GM19238 (cell line): ENCODE results near the gene UBR7.

ENCODE experiments used
- DNase-seq: peaks from one replicate; pipeline ENCODE4 v3.0.0; 2011; ENCODE audit warnings: low spot score; ENCODE audit not compliant: insufficient read length

UBR7 gene

DNA sequence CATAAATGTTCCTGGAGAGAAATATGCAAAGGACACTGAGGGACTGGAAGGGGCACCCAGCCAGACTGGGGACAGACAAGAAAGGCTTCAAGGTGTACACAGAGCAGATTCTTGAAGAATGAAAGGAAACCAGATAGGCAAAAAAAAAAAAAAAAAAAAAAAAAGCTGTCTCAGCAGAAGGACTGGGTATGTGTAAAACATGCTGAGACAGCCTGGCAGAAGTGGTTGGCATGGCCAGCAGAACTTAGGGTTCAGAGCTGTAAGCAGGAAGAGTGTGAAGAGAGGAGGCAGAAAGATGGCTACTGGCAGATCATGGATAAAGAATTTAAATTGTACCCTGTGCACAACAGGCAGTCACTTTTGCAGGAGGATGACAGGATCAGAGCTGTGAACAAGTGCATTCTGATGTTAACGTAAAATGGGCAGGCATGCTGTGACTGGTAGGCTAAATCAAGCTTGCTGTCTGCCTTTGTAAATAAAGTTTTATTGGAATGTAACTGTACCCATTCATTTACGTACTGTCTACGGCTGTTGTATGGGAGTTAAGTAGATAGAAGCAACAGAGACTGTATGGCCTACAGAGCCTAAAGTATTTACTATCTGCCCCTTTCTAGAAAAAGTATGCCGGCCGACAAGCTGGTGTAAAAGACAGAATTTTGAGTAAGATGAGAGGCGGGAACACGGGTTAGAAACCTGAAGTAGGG, 42.2 kb downstream of the UBR7 start:
- no peak for DNase-seq

DNA sequence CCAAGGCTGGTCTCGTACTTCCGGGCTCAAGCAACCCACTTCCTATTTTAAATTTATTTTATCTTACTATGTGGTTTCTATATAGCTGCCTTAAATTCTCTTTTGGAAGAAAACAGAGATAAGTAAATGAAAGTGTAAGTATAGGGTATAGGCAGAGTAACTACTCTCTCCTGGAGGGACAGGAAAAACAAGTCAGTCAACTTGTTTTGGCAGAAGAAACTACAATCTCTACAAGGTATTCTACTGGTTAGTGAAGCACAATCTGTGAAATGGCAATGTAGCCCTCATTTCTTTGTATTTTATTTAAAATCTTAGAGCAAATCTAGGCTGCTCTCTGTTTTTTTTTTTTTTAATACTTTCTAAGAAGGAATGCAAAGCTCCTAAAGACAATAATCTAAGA, 55.4 kb downstream of the UBR7 start:
- no peak for DNase-seq

DNA sequence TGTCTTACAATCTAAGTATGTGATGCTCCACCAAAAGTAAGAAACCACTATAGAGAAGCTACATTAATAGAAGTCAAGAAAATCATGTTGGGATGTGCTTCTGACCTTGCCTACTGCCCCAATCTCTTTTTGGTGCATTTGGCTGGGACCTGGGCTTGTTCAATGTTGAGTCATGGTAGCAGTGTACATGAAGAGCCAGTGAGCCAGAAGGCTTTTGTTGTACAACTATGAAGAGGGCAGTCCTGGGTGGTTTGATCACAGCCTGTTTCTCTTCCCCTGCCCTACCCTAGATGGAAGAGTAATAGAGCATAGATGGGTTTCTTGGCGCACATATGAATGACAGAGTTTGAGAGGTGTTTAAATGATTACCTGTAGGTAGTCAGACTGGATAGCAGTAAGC, 56.4 kb downstream of the UBR7 start:
- DNase-seq: no peak

DNA sequence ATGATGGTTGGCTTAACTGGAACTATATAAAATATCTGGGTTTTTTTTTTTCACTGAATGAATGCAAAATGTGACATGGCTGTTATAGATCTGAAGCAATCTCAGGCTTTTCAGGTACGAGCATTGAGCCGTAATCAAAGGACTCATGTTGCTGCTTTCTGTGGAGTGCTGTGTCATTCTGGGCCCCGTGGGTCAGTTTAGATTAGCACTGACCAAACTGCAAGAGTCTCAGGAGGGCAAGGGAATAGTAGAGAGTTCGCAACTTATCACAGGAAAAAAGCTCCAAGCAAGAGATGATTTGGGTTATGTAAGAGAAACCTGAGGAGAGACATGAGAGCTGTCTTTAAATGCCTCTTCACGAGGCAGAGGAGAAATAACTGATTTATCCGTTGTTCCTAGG, 59.1 kb downstream of the UBR7 start:
- DNase-seq: no peak

DNA sequence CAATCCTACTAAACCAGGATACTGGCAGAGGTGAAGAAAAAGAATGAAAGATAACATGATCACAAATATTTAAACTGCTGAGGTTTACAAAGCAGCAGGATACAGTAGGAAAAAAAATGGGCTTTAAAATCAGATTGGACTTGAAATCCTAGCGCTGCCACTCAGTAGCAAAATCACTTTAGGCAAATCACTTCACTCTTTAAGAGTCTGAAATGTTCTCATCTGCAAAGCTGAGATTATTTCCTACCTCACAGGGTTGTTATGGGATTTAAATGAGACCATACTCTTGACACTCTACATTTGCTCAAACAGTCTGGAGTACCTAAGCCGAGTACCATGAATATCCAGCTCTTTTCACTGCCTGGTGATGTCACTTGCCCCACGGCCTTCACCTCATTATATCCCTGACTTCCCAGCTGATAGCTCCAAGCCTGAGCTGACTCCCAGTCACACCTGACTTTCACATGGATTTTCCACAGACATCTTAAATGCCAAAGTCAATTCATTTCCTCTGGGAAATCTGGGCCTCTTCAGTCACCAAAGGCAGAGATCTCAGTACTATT, 60.2 kb downstream of the UBR7 start:
- DNase-seq: no peak

DNA sequence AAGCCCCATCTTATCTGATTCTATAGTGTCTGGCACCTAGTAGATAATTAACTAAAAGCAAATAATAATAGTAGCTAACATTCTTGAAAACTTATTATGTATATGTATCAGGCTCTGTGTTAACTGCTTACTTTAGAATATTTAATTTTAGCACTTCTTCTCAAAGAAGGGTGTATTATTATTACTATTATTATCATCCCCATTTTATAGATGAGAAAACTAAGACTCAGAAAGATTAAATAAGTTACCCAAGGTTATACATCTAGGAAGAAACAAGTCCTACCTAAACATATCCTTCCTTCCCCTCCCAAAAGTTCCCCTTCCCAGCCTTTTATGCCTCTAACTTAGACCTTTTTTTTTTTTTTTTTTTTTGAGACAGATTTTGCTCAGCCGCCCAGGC, 61.4 kb downstream of the UBR7 start:
- DNase-seq: no peak

DNA sequence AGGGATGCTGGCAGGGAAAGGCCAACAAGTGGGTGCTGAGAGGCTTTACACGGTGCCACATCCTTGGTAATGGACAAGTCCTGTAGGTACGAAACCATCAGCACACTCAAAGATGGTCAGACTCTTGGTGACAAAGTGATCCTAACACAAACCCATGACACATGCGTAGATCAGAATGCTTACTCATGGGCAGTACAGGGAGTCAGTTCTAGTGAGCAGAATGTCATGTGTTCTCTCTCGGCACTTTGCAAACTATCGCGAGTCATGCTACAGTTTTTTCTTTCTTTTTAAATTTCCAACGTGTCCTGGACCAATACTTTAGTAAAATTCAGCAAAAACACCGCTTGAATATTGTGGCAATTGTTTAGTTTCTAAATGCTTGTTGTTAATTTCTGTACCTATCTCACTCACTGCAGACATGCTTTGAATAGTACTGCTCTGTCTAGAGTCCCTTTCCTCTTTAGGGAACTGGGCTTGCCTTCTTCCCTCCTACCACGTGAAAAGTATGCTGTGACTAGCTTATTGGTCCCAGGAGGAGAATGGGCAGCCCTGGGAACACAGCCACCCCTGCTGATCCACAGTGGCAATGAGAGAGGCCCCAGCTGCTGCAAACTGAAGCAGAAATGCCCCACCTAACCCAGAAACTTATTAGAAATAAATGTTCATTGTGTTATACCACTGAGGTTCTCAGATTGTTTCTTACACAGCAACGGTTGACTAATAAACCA, 62.4 kb downstream of the UBR7 start:
- DNase-seq: no peak

DNA sequence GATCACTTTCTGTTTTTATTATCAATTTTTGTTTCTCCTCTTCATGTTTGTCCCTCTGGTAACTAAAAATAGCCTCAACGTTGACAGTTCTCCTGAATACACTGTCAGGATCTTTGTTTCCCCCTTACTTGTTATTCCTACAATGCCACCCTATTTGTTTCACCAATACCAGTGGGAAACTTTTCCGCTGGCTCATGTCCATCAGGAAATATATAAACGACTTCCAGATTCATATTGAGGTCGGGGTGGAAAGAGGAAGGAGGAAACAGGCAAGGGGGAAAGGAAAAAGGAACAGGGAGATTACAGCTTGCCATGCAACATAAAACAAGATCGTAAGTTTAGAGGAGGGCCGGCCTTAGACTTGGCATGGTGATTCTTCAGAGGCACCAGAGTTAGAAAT, 64.1 kb downstream of the UBR7 start:
- no peak for DNase-seq

DNA sequence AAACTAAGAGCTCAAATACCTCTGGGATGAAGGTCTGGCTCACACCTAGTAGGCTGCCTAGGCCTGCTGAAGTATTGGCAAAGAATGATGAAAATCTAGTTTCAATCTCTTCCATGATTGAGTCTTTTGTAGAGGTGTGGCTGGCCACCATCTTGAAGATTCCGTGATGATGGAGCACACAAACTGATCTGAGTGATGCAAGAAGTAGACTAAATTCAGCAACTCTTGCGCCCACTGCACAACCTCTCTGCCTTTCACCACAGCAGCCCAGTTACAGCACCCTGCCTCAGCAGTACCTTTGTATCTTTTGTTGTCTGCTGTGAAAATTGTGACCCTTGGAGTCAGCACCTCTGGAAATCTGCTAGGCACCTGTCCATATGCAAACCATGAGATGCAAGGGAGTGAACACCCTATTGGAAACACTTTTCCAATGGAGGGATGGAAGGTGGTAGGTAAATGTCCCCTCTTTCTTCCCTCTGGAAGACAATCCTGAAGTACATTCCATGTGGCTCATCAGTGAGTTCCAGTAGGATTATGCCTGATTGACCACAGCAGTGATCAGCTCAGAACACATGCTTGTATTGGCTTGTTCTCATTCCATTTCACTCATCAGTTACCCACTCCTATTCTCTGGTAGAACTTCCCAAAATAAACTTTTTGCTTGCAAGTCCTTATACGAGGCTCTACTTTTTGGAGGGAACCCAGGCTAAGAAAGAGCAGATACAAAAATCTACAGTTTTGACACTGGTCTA, 67.2 kb downstream of the UBR7 start:
- no peak for DNase-seq

DNA sequence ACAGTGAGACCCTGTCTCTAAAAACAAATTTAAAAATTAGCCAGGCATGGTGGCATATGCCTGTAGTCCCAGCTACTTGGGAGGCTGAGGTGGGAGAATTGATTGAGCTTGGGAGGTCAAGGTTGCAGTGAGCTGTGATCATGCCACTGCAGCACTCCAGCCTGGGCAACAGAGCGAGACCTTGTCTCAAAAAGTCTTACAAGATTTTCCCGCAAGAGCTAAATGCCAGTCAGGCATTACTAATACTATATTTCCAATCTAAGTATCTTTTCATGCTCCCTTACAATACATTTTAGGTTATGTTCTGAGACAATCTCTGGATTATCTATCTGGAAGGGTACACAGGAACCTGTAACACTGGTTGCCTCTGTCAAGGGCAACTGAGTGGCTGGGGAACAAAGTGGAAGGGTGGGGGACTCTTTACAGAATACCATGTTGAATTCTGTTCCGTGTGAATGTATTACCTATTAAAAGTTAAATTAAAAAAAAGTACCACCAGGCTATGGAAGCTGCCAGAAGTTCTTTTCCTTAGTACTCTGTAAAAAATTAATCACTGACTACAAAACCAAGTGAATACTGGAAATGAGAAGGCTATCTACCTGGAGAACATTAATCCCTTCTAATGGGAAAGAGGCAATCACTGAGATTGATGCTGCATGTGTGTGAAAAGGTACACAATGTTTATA, 69.1 kb downstream of the UBR7 start:
- DNase-seq: no peak
